Activated CD4-positive, alpha-beta T cell treated with anti-CD3 and anti-CD28 coated beads, Interleukin-2, amount 10 ng/mL, durations not matched to agents 24 days and 14 days (primary cell): ENCODE data around the gene ATP13A3. TPM values are rescaled to one million over a fixed set of nuclear protein-coding genes. Genes with fewer than 3 reads are reported as not detected.

Experiments used
- DNase-seq: peaks from one replicate; pipeline ENCODE4 v3.0.0; 2022
- H3K27ac Mint-ChIP-seq: one replicate; pipeline ENCODE4 v1.8.0; 2022; ENCODE audit warnings: mild to moderate bottlenecking, mixed read lengths
- H3K27me3 Mint-ChIP-seq: one replicate; pipeline ENCODE4 v1.8.0; 2022; ENCODE audit warnings: mixed read lengths
- H3K36me3 Mint-ChIP-seq: one replicate; pipeline ENCODE4 v1.8.0; 2022; ENCODE audit warnings: low read depth, mild to moderate bottlenecking, mixed read lengths
- H3K4me1 Mint-ChIP-seq: one replicate; pipeline ENCODE4 v1.8.0; 2021; ENCODE audit warnings: mixed read lengths
- H3K4me3 Mint-ChIP-seq: one replicate; pipeline ENCODE4 v1.8.0; 2022; ENCODE audit warnings: mild to moderate bottlenecking, moderate library complexity, mixed read lengths
- H3K9me3 Mint-ChIP-seq: one replicate; pipeline ENCODE4 v1.8.0; 2021; ENCODE audit warnings: mixed read lengths
- intact Hi-C: fragments of 100-400 bp; cut with micrococcal nuclease; formaldehyde crosslinking; loops from one replicate; pipeline ENCODE4 v1.15.1; 2023
- total RNA-seq: library from RNA; stranded (reverse); gene quantifications from 2 replicates; pipeline ENCODE4 v1.2.3, GENCODE V29; 2022

Gene ATP13A3
- total RNA-seq, 1 donor from 2014 or later, result 181 TPM

DNA sequence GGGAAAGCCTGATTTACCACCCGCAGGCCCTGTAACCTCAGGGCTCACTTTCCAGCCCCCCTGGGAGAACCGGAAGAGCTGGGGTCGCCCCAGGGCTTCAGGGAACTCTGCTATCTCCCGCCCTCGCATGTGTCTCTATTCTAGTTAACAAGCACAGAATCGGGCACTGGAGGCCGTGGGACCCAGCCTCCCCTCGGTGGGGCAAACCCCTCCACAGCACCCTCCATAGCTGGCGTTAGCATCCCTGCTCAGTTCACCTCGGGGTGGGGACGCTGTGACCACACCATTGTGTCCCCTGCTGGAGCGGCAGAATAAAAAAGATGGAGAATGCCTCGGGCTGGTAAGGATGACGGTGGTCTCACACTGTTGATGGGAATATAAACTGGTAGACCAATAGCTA, 113.8 kb downstream of the ATP13A3 start:
- intact Hi-C loops, result no loop called here
- DNase-seq, result no peak
- no peak overlapping the region for H3K27ac Mint-ChIP-seq
- H3K9me3 Mint-ChIP-seq, result no peaks in the 10 kb centered on the region
- no peak overlapping the region for H3K4me3 Mint-ChIP-seq
- peaks cover 33% of the 10 kb centered on the region for H3K27me3 Mint-ChIP-seq
- no peaks in the 10 kb centered on the region for H3K36me3 Mint-ChIP-seq
- no peaks in the 10 kb centered on the region for H3K4me1 Mint-ChIP-seq

DNA sequence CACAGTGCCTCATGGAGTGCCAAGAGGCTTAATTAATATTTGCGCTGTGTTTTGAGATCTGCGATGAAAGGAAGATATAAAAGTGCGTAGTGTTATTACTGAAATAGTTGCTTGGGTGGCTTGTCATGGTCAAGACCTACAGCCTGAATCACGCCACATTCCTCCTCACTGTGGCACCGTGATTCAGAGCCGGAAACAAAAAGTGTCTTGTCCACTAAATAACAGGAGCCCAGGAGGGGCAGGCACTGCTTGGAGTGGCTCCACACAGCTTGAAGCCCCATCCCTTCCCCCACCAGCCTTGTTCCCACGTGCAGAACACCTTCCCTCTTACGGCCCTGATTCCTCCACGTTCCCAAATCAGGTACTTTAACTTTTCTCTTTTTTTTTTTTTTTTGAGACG, 116.0 kb downstream of the ATP13A3 start:
- no peaks in the 10 kb centered on the region for H3K36me3 Mint-ChIP-seq
- no peaks in the 10 kb centered on the region for H3K4me1 Mint-ChIP-seq
- H3K27ac Mint-ChIP-seq, result no peak overlapping the region
- peaks cover 36% of the 10 kb centered on the region for H3K27me3 Mint-ChIP-seq
- H3K4me3 Mint-ChIP-seq, result no peak overlapping the region
- DNase-seq, result no peak
- intact Hi-C loops, result no loop called here
- no peaks in the 10 kb centered on the region for H3K9me3 Mint-ChIP-seq

DNA sequence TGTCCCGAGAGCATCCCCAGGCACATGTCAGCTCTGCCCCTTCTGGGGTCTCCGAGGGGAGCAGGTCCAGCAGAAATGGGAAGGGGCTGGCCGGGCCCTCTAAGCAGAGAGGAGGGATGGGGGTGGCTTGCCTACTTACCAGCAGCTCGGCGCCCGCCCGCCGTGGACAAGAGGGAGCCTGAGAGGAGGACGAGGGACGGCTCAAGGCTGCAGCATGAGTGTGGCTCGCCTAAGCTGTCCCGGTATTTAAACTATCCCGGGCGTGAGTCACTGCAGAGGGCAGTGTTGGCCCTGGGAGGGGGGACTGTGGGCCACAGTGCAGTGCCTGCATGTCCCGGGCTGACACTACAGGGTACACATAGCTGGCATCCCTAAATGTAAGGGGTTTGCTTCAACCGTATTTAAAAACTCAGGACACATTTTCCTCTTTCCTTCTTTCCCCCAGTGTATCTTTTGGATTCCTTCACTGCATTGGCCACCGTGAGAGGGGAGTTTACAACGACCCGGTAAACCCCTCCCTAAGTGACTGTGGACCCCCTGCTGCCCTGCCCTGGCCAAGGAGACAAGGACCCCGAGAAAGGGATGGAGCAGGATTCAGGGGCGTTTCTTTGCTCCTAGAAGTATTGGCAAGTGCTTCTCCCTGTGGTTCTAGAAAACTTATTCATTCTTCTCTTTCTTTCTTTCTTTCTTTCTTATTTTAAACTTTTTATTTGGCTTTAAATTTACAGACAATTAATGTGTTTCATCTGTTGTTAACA, 117.1 kb downstream of the ATP13A3 start, which contains the start of gene LRRC15:
LRRC15 (minus strand) TSS at position 222 of the 758 bp plus-strand sequence. CDS start 8,700 bp downstream, outside the sequence.
- Mint-ChIP-seq H3K9me3 (no peaks in the 10 kb centered on the region), H3K4me1 (no peaks in the 10 kb centered on the region), H3K4me3 (no peak within 1 kb of the TSS), H3K27ac (no peak within 1 kb of the TSS), H3K36me3 (no peaks in the 10 kb centered on the region), H3K27me3 (peaks cover 31% of the 10 kb centered on the region)
- intact Hi-C loops, result no loop called here
- DNase-seq, result no peak

DNA sequence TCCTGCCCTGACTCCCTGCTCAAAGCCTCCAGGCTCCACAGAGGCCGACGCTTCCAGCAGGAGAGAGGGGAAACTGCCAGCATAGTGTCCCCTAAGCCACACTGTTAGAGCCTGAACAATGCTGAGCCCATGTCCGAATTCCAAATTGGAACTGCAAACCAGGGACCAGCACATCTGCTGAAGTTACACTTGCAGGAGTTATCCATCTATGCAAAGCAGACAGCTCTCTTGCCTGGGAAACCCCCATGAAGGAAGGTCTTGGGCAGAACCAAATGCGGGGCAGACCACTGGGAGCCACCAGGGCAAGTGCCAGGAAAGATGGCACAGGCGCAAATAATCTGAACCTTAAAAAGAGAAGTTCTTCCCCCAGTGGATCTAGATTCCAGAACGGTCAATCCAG, 117.9 kb downstream of the ATP13A3 start:
- H3K36me3 Mint-ChIP-seq, result no peaks in the 10 kb centered on the region
- no peak overlapping the region for H3K27ac Mint-ChIP-seq
- DNase-seq, result no peak
- H3K4me3 Mint-ChIP-seq, result no peak overlapping the region
- H3K9me3 Mint-ChIP-seq, result no peaks in the 10 kb centered on the region
- no peaks in the 10 kb centered on the region for H3K4me1 Mint-ChIP-seq
- H3K27me3 Mint-ChIP-seq, result peaks cover 31% of the 10 kb centered on the region
- intact Hi-C loops, result no loop called here

DNA sequence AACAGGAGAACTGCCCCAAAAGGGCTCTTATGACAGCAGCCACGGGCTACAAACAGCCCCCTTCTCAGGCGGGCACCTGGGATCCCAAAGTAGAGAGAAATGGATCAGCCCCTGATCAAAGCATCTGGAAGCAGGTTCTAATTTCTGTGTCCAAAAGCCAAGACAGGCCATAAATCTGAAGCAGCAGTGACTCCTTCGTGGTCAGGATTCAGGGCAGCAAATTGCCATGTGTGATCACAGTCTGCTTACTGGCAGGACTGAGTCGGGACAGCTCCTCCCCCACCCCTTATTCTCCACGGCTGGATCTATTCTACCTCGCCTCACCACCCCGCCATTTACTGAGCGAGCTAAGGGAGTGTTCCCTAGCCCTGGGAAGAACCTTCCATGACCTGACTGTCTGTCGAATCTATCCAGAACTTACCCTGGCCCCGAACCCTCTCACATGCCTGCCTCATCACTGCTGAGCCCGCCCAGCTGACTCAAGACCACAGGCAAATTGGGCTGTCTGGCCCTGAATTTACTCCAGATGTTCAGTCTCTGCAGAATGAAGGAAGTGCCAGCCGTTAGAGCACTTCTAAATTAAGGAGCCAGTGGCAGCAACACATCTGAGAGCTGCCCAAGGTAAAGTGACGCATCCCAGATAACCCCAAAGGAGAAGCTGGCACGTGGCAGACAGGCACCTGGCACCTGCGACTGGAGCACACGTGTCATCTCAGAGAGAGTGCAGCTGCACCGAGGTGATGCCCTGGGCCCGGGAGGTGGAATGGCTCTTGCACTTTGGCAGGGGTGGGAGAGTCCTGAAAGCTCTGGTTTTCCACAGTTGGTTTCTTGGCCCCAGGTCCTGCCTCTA, 118.6 kb downstream of the ATP13A3 start:
- no peaks in the 10 kb centered on the region for H3K9me3 Mint-ChIP-seq
- H3K27ac Mint-ChIP-seq, result no peak overlapping the region
- H3K36me3 Mint-ChIP-seq, result no peaks in the 10 kb centered on the region
- H3K4me3 Mint-ChIP-seq, result no peak overlapping the region
- intact Hi-C loops, result no loop called here
- H3K4me1 Mint-ChIP-seq, result no peaks in the 10 kb centered on the region
- peaks cover 35% of the 10 kb centered on the region for H3K27me3 Mint-ChIP-seq
- no peak for DNase-seq

DNA sequence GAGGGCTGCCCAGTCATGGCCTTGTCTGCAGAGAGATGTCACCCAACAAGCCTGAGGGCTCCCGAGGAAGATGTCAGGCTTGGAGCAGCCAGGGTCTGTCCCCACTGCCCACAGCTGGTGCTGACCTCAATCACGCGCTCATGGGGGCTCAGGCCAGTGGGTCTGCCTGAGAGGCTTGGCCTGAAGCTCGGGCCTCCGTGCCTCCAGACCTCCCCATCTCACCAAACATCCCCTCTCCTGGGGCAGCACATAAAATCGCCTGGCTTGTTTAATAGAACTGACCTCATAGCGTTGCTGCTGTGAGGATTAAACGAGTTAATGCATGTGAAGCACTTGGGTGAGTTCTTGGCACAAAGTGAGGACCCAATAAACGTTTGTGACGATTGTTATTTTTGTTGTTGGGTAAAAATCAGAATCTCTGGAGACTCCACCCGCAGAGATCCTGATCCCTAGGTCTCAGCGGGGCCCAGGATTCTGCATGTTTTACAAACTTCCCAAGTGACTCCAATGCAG, 120.8 kb downstream of the ATP13A3 start:
- peaks cover 35% of the 10 kb centered on the region for H3K27me3 Mint-ChIP-seq
- intact Hi-C loops, result no loop called here
- no peaks in the 10 kb centered on the region for H3K9me3 Mint-ChIP-seq
- no peaks in the 10 kb centered on the region for H3K36me3 Mint-ChIP-seq
- H3K4me3 Mint-ChIP-seq, result no peak overlapping the region
- no peaks in the 10 kb centered on the region for H3K4me1 Mint-ChIP-seq
- DNase-seq, result no peak
- no peak overlapping the region for H3K27ac Mint-ChIP-seq

DNA sequence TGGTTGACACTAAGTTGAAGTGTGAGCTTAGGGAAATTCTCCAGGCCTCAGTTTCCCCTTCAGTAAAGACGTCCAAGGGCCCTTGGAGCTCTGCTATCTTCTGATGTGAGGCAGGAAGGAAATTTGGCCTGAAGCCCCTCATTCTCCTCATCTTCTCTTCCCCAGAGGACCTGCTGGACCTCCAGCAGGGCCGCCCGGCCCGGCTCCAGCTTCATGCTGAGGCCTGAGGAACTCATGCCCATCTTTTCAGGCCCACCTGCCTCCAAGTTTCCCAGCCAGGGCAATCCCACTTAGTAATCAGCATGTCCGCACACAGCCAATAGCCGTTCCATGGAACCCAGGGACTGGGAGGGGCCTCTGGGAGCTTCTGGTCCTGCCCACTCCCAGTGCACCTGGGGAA, 121.3 kb downstream of the ATP13A3 start:
- H3K9me3 Mint-ChIP-seq, result no peaks in the 10 kb centered on the region

DNA sequence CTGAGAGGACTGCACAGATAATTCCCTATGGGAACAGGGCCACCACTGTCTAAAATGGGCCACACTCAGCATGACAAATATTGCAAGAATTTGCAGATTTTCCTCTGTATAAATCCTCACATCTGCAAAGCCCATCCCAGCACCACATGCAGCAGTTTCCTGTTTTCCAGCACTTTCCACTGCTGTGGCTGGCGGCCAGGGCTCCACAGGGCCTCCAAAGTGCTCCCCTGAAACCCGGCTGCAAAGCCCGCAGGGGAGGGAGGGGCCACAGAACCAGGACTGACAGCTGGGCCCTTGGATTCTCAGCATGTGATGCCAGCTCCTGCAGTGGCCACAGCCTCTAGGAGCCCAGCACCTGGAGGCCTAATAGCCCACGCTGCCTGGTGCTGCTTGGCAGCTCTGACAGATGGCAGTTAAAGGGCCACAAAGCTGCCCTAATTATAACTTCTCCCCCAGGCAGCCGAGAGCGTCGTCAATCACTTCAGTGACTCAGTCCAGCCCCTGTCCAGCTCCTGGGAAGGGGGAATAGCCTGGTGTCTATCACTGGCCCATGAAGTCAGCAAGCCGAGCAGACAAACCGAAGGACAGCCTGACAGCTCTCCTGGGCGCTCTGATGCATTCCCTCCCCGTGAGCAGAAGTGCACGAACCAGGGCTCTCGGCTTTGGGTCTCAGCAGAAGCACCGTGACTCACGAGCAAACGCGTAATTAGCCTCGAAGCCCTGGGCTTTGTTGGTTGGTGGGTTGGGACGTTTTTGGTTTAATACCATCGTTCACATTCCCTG, 122.0 kb downstream of the ATP13A3 start:
- DNase-seq, result no peak
- H3K4me1 Mint-ChIP-seq, result no peaks in the 10 kb centered on the region
- H3K36me3 Mint-ChIP-seq, result no peaks in the 10 kb centered on the region
- no peak overlapping the region for H3K27ac Mint-ChIP-seq
- no peaks in the 10 kb centered on the region for H3K9me3 Mint-ChIP-seq
- intact Hi-C loops, result no loop called here
- no peak overlapping the region for H3K4me3 Mint-ChIP-seq
- peaks cover 24% of the 10 kb centered on the region for H3K27me3 Mint-ChIP-seq

More for the DNA sequence above, 121.3 kb downstream of the ATP13A3 start:
- intact Hi-C loops, result no loop called here
- Mint-ChIP-seq H3K27me3 (peaks cover 30% of the 10 kb centered on the region), H3K4me1 (no peaks in the 10 kb centered on the region), H3K36me3 (no peaks in the 10 kb centered on the region), H3K4me3 (no peak overlapping the region), H3K27ac (no peak overlapping the region)
- no peak for DNase-seq

DNA sequence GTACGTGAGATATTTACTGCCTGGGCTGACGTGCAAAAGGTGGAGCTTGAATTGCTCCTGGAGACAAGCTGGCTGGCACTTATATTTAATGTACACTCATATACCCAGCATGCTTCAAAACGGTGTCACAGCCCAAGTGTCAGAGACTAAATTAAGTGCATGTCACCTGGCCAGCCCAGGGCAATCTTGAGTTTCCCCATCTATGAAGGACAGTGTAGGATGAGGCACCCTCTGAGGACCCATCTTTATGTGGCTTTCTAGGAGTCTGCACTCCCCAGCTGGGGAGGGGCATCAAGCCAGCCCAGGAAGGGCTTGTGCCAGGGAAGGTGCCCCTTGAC, 122.5 kb downstream of the ATP13A3 start:
- Mint-ChIP-seq H3K36me3 (no peaks in the 10 kb centered on the region), H3K9me3 (no peaks in the 10 kb centered on the region), H3K4me1 (no peaks in the 10 kb centered on the region), H3K27ac (no peak overlapping the region), H3K27me3 (peaks cover 21% of the 10 kb centered on the region), H3K4me3 (no peak overlapping the region)
- no peak for DNase-seq
- intact Hi-C loops, result no loop called here

DNA sequence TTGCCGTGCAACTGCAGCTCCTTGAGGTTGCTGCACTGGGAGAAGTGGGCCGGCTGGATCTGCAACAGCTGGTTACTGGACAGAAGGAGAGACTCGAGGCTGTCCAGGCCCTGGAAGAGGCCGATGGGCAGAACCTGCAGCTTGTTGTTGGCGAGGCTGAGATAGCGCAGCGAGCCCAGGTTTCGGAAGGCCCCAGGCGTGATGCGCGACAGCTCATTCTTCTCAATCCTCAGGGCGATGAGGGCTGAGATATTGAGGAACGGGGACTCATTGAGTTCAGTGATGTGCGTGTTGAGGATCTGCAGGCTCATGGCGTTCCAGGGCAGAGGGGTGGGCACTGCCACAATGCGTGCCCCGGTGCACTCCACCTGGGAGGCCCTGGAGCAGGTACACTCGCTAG, 126.2 kb downstream of the ATP13A3 start:
- Mint-ChIP-seq H3K4me3 (no peak overlapping the region), H3K4me1 (no peaks in the 10 kb centered on the region), H3K27me3 (peaks cover 6% of the 10 kb centered on the region), H3K27ac (no peak overlapping the region), H3K36me3 (no peaks in the 10 kb centered on the region), H3K9me3 (no peaks in the 10 kb centered on the region)
- DNase-seq, result no peak
- intact Hi-C loops, result no loop called here

DNA sequence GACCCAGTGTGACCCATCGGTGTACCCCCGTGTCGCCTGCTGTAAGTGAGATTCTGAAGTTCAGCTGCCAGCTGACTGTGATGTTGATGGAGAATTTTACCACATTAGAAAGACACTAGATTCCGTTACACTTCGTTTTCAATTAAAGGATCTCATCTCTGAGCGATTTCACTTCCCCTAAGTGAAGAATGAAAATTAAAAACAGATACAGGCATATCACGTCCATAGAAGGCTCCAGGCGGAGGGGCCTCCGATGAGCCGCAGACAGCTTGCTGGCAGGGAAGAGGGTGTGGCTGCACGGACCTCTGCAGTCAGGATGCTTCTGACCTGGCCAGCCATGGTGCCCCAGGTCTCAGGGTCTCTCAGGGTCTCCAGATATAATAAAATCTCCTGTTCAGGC, 129.1 kb downstream of the ATP13A3 start:
- intact Hi-C loops, result no loop called here

DNA sequence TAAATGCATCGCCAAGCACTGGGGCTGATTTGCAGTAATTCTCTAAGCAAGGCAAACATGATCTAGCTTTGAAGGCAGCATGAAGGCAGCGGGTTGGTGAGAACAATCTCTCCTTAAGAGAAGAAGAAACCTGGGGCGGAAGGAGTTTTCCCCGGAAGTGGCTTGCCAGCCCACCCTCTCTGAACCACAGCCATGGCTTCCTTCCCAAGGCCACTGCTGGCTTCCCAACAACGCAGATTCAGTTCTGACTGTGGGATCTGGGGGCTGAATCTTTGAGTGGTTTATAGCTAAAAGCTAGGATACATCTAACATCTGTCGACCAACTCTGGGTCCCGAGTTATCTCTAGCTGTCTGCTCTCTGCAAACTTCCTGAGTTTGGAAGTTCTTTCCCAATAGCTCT, 131.4 kb downstream of the ATP13A3 start:
- peaks cover 2% of the 10 kb centered on the region for H3K27me3 Mint-ChIP-seq
- intact Hi-C loops, result no loop called here
- H3K4me3 Mint-ChIP-seq, result no peak overlapping the region
- H3K36me3 Mint-ChIP-seq, result no peaks in the 10 kb centered on the region
- H3K27ac Mint-ChIP-seq, result no peak overlapping the region
- no peaks in the 10 kb centered on the region for H3K4me1 Mint-ChIP-seq
- H3K9me3 Mint-ChIP-seq, result no peaks in the 10 kb centered on the region
- DNase-seq, result no peak

More for the DNA sequence above, 129.1 kb downstream of the ATP13A3 start:
- H3K27ac Mint-ChIP-seq, result no peak overlapping the region
- no peak overlapping the region for H3K4me3 Mint-ChIP-seq
- no peak for DNase-seq
- H3K9me3 Mint-ChIP-seq, result no peaks in the 10 kb centered on the region
- peaks cover 2% of the 10 kb centered on the region for H3K27me3 Mint-ChIP-seq
- no peaks in the 10 kb centered on the region for H3K4me1 Mint-ChIP-seq
- H3K36me3 Mint-ChIP-seq, result no peaks in the 10 kb centered on the region

DNA sequence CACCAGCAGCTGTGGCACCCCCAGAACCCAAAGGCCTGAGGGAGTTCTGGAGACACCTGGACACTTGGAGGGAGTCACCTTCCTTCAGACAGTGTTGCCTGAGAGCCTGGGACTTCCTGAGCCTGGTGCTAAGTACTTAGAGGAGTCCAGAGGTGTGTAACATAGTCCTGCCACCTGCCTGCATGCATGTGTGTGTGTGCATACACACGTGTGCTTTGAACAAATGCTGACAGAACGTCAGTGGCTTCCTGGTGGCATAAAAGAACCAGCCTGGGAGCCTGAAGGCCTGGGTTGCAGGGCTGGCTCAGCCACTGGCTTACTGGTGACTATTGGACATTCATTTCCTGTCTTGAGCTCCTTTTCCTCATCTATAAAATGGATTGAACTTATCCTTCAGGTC, 132.5 kb downstream of the ATP13A3 start:
- intact Hi-C loops, result no loop called here
- no peaks in the 10 kb centered on the region for H3K9me3 Mint-ChIP-seq
- H3K27me3 Mint-ChIP-seq, result peaks cover 2% of the 10 kb centered on the region
- no peak overlapping the region for H3K4me3 Mint-ChIP-seq
- no peaks in the 10 kb centered on the region for H3K4me1 Mint-ChIP-seq
- H3K36me3 Mint-ChIP-seq, result no peaks in the 10 kb centered on the region
- no peak for DNase-seq
- no peak overlapping the region for H3K27ac Mint-ChIP-seq
